B cell (primary cell): ENCODE results near the gene SMIM41. TPM values are rescaled to one million over a fixed set of nuclear protein-coding genes. Genes with fewer than 3 reads are reported as not detected.

Source experiments
- ATAC-seq: fragments of 200-7000 bp; cut with Tn5 transposase; one replicate; pipeline ENCODE4 v1.10.0; 2021; ENCODE audit warnings: low read depth, mild to moderate bottlenecking, moderate number of reproducible peaks, moderate library complexity
- CTCF ChIA-PET: fragments of 350-600 bp; sonication (Branson Sonifier 250); formaldehyde crosslinking; loops from one replicate; lab custom pipeline; 2021; ENCODE audit warnings: antibody characterized with exemption, inconsistent platforms; lab: Charles Lee
- POLR2A ChIA-PET: fragments of 350-600 bp; sonication (Branson Sonifier 250); formaldehyde crosslinking; loops from one replicate; lab custom pipeline; 2021; ENCODE audit warnings: antibody characterized with exemption; lab: Charles Lee
- DNase-seq: peaks from one replicate; pipeline ENCODE4 v3.0.0; 2013
- H2AFZ ChIP-seq: 2 replicates; pipeline ENCODE4 v1.6.1; 2012; ENCODE audit warnings: mild to moderate bottlenecking, low read depth, low read length; ENCODE audit not compliant: insufficient read depth, poor library complexity, severe bottlenecking
- H3K27ac ChIP-seq, 2 donors: 1 replicate in 1 of 2; 2 replicates in 1 of 2; pipeline ENCODE4 v1.5.1; 2012 to 2013; ENCODE audit warnings: low read length in 2 of 2, mild to moderate bottlenecking in 2 of 2, moderate library complexity in 1 of 2
- H3K27me3 ChIP-seq, 4 experiments: fragments of 200-600 bp in 1 of 4; sonication (generic) in 1 of 4; replicated peaks in 1 of 4; 1 replicate in 2 of 4; 2 replicates in 2 of 4; pipeline versions ENCODE4 v1.6.1 to v1.7.0; 2013 to 2016; ENCODE audit warnings: low read length in 3 of 4, mild to moderate bottlenecking in 2 of 4, mixed read lengths in 1 of 4, moderate library complexity in 1 of 4; ENCODE audit not compliant: insufficient read depth in 4 of 4, control insufficient read depth in 3 of 4; ENCODE audit errors: control extremely low read depth in 1 of 4
- H3K36me3 ChIP-seq, 2 experiments: replicated peaks in 1 of 2; 1 replicate in 1 of 2; 2 replicates in 1 of 2; pipeline versions ENCODE4 v1.6.1 to v1.7.1; 2013; ENCODE audit warnings: low read length in 1 of 2; ENCODE audit not compliant: insufficient read depth in 2 of 2, control insufficient read depth in 1 of 2; ENCODE audit errors: control extremely low read depth in 1 of 2, extremely low read depth in 1 of 2
- H3K4me1 ChIP-seq, 2 donors: fragments of 200-600 bp in 1 of 2; sonication (generic) in 1 of 2; 1 replicate in 1 of 2; 2 replicates in 1 of 2; pipeline versions ENCODE4 v1.5.1 to v1.6.1; 2013 to 2017; ENCODE audit warnings: low read length in 2 of 2; ENCODE audit not compliant: control insufficient read depth in 2 of 2, insufficient read depth in 2 of 2
- H3K4me2 ChIP-seq: replicated peaks from 2 replicates; pipeline ENCODE3; 2012; ENCODE audit warnings: mild to moderate bottlenecking, low read depth, low read length; ENCODE audit not compliant: poor library complexity, severe bottlenecking
- H3K4me3 ChIP-seq, 5 experiments: fragments of 200-600 bp in 1 of 5; sonication (generic) in 1 of 5; 1 replicate in 3 of 5; 2 replicates in 2 of 5; pipeline versions ENCODE4 v1.5.1 to v1.7.0; 2011 to 2016; ENCODE audit warnings: low read length in 4 of 5, mild to moderate bottlenecking in 4 of 5, low read depth in 2 of 5, control low read depth in 1 of 5, moderate library complexity in 1 of 5; ENCODE audit not compliant: insufficient read depth in 1 of 5; ENCODE audit errors: control extremely low read depth in 1 of 5, extremely low read depth in 1 of 5
- H3K79me2 ChIP-seq: fragments of 200-600 bp; sonication (generic); one replicate; pipeline ENCODE4 v1.6.0; 2016; ENCODE audit warnings: low read length; ENCODE audit not compliant: control insufficient read depth, insufficient read depth
- H3K9ac ChIP-seq: fragments of 200-600 bp; sonication (generic); 2 replicates; pipeline ENCODE4 v1.6.1; 2017; ENCODE audit warnings: mild to moderate bottlenecking, low read length, moderate library complexity
- H3K9me3 ChIP-seq, 3 donors: one replicate each; pipeline versions ENCODE4 v1.6.1 to v1.7.1; 2013; ENCODE audit warnings: low read length in 2 of 3; ENCODE audit not compliant: control insufficient read depth in 2 of 3, insufficient read depth in 1 of 3; ENCODE audit errors: control extremely low read depth in 1 of 3
- H4K20me1 ChIP-seq: 2 replicates; pipeline ENCODE4 v1.6.0; 2012; ENCODE audit warnings: mild to moderate bottlenecking, low read length; ENCODE audit not compliant: insufficient read depth, control insufficient read depth, poor library complexity, severe bottlenecking
- H3K27ac Mint-ChIP-seq: one replicate; pipeline ENCODE4 v1.8.0; 2021; ENCODE audit warnings: mixed read lengths
- H3K27me3 Mint-ChIP-seq: one replicate; pipeline ENCODE4 v1.8.0; 2021; ENCODE audit warnings: mixed read lengths
- H3K4me1 Mint-ChIP-seq: one replicate; pipeline ENCODE4 v1.8.0; 2021; ENCODE audit warnings: mixed read lengths
- H3K4me3 Mint-ChIP-seq: one replicate; pipeline ENCODE4 v1.8.0; 2021; ENCODE audit warnings: mixed read lengths
- H3K9me3 Mint-ChIP-seq: one replicate; pipeline ENCODE4 v1.8.0; 2022; ENCODE audit warnings: mixed read lengths; ENCODE audit not compliant: insufficient read depth
- EZH2 ChIP-seq: IDR thresholded peaks from 2 replicates; pipeline ENCODE4 v1.6.1; 2012; ENCODE audit warnings: borderline replicate concordance, low read depth, mild to moderate bottlenecking, moderate library complexity, low read length; ENCODE audit not compliant: insufficient read depth, poor library complexity, severe bottlenecking
- WGBS: methylation state at CpG from one replicate; pipeline ENCODE4 v1.1.5; 2013; ENCODE audit warnings: missing lambda C conversion rate; ENCODE audit not compliant: insufficient coverage; 5-methylcytosine and 5-hydroxymethylcytosine counted together
- intact Hi-C: fragments of 100-400 bp; cut with micrococcal nuclease; formaldehyde crosslinking; loops from one replicate; pipeline ENCODE4 v1.10.0; 2022
- polyA plus RNA-seq: library from polyadenylated mRNA; depleted of rRNA; stranded (reverse); fragments of >200 nt; gene quantifications from 2 replicates; pipeline ENCODE4 v1.2.3, GENCODE V29; 2012
- total RNA-seq, 2 donors: library from RNA; stranded (reverse); fragments of 120-200 nt in 1 of 2; gene quantifications; 1 replicate in 1 of 2; 2 replicates in 1 of 2; pipeline versions ENCODE4 v1.2.3 to v1.2.4, GENCODE V29; 2013 to 2022
- TF ChIP-seq, protein P1 (sequence below): fragments of 200-600 bp; IDR thresholded peaks from one replicate; pipeline ENCODE4 v1.8.0; 2022; ENCODE audit warnings: antibody characterized with exemption, mild to moderate bottlenecking

Gene SMIM41
- total and polyA plus RNA-seq, 2 donors (not counting 1 experiment from before 2014, with no cell fraction given): 0.12 TPM; not detected in 1

DNA sequence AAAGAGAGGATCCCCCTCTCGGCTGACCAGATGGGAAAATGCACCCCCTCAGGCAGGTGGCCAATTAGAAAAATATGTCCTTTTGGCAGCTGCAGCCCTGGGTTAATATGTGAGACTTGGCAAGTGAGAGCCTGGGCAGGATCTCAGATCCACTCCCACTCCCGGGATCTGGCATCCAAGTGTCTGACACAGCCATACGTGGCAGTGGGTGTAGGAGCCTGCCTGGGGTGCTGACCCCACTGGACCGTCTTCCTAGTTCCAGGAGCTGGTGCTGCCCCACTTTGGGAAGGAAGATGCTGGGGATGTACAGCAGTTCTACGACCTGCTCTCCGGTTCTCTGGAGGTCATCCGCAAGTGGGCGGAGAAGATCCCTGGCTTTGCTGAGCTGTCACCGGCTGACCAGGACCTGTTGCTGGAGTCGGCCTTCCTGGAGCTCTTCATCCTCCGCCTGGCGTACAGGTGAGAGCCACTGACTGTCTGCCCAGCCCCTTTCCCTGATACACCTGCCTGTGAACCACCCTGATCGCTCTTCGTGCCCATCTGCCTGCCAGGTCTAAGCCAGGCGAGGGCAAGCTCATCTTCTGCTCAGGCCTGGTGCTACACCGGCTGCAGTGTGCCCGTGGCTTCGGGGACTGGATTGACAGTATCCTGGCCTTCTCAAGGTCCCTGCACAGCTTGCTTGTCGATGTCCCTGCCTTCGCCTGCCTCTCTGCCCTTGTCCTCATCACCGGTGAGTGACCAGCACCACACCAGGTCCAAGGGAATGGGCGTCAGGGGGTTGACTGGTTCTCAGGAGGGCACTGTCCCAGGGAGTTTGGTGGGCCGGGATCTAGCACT is 22.5 kb upstream of the SMIM41 start:
- no peak for TF ChIP-seq EZH2
- TF ChIP-seq, protein P1, sequence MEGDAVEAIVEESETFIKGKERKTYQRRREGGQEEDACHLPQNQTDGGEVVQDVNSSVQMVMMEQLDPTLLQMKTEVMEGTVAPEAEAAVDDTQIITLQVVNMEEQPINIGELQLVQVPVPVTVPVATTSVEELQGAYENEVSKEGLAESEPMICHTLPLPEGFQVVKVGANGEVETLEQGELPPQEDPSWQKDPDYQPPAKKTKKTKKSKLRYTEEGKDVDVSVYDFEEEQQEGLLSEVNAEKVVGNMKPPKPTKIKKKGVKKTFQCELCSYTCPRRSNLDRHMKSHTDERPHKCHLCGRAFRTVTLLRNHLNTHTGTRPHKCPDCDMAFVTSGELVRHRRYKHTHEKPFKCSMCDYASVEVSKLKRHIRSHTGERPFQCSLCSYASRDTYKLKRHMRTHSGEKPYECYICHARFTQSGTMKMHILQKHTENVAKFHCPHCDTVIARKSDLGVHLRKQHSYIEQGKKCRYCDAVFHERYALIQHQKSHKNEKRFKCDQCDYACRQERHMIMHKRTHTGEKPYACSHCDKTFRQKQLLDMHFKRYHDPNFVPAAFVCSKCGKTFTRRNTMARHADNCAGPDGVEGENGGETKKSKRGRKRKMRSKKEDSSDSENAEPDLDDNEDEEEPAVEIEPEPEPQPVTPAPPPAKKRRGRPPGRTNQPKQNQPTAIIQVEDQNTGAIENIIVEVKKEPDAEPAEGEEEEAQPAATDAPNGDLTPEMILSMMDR: no peak
- no peak overlapping the region for H3K4me3 Mint-ChIP-seq

More for the DNA sequence above, 22.5 kb upstream of the SMIM41 start:
- Histone ChIP-seq H2AFZ (no peak overlapping the region), H3K4me2 (no peak overlapping the region), H3K36me3 (peaks cover 0 to 35% of the 10 kb centered on the region in 2 experiments), H3K4me1 (peaks cover 7 to 11% of the 10 kb centered on the region in 2 donors), H4K20me1 (peaks cover 32% of the 10 kb centered on the region), H3K9ac (no peak overlapping the region), H3K79me2 (no peaks in the 10 kb centered on the region), H3K9me3 (no peaks in the 10 kb centered on the region), H3K4me3 (no peak overlapping the region), H3K27ac (no peak overlapping the region), H3K27me3 (no peaks in the 10 kb centered on the region)
- intact Hi-C loops: no loop called here
- H3K27me3 Mint-ChIP-seq: no peaks in the 10 kb centered on the region
- 96% methylated on average over 21 of the region's 23 CpGs for WGBS
- H3K4me1 Mint-ChIP-seq: peaks cover 17% of the 10 kb centered on the region
- H3K9me3 Mint-ChIP-seq: no peaks in the 10 kb centered on the region
- H3K27ac Mint-ChIP-seq: no peak overlapping the region
- ATAC-seq (no peak), DNase-seq (no peak)
- ChIA-PET CTCF (interaction anchor here (1.0 kb wide), 1 partner anchor 32 kb away, joined by 4 read pairs; no protein-coding TSS in a partner anchor), POLR2A (no interaction called here)
